CD4-positive, alpha-beta T cell treated with Interleukin-6 at 100 ng/mL for 8 hours (primary cell): Measurements from ENCODE around the gene PPP1R14D.

Experiments
- DNase-seq: peaks from one replicate; pipeline ENCODE4 v3.0.0-alpha.2; 2020; ENCODE audit warnings: mixed read lengths, low spot score

PPP1R14D gene

GRCh38 chr15:40819048-40819447 lies 9.5 kb downstream of the PPP1R14D start:
- DNase-seq = no peak

DNA sequence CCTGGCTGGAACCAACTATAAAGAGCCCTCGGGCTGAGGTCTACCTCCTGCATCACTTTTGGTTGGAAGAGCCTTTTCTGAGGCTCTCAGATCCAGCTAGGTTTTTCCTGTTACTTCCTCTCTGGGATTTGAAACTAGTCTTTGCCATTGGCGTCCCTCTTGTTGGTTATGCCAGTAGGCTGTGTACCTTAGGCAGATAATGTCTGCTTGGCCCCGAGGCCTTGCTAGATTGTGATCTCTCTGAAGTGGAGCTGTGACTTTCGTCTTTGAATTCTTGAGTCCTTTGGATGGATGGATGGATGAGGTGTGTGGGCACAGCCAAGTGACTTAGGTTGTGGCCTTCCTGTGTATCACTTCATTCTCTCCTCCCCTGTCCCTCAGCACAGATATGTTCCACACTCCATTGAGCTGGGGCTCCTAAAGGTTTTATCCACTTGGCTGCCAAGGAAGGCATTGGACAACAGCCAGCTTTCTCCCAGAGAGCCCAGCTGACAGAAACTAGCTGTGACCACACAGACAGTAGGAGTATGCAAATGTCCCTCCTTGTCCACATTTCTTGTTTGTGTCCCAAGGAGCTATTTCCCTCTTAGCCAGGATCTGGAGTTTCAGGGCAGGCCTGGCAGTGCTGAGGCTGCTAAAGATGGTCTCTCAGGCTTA lies 13.3 kb downstream of the PPP1R14D start:
- no peak for DNase-seq

DNA sequence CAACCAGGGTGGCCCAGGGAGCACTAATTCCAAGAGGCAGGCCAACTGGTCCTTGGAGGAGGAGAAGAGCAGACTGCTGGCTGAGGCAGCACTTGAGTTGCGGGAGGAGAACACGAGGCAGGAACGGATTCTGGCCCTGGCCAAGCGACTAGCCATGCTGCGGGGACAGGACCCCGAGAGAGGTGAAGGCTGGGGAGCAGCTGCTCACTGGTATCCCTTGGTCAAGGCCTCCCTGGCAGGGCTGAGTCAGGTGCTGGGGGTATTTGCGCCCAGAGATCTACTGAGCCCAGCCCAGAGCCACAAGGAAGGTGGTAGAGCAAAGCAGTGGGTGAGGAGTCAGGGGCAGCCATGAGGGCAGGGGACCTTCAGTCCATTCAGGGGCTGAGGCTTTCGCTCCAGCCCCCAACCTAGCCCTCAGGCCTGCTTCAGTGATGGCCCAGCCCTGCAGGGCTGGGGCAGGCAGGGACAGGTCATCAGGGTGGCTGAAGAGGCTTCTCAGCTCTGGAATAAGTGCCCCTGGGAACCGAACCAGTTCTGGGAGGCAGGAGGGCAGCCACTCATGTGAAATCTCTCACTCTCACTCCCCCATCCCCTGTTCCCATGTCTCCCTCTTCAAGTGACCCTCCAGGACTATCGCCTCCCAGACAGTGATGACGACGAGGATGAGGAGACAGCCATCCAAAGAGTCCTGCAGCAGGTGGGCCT lies 15.6 kb downstream of the PPP1R14D start:
- no peak for DNase-seq

DNA sequence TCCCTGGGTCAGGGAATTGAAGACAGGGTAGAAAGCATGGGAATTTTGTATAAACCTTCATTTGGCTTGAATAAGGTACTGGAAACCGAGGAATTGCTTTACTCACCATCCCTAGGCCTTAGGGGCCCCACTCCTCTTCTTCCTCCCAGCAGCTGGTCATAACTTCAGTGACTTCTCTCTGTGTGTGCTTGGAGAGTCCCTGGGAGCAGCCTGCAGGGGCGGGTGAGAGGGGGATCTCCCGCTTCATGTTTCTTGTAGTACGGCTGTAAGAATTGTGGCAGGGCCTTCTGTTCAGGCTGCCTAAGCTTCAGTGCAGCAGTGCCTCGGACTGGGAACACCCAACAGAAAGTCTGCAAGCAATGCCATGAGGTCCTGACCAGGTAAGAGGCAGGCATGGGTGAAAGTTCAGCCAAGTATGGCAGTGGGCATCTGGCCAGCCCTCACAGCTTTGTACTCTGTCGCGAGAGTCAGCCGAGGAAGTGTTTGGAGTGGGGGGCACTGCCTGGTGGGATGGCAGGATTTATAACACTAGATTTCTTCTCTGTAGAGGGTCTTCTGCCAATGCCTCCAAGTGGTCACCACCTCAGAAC lies 19.6 kb downstream of the PPP1R14D start:
- DNase-seq = no peak

DNA sequence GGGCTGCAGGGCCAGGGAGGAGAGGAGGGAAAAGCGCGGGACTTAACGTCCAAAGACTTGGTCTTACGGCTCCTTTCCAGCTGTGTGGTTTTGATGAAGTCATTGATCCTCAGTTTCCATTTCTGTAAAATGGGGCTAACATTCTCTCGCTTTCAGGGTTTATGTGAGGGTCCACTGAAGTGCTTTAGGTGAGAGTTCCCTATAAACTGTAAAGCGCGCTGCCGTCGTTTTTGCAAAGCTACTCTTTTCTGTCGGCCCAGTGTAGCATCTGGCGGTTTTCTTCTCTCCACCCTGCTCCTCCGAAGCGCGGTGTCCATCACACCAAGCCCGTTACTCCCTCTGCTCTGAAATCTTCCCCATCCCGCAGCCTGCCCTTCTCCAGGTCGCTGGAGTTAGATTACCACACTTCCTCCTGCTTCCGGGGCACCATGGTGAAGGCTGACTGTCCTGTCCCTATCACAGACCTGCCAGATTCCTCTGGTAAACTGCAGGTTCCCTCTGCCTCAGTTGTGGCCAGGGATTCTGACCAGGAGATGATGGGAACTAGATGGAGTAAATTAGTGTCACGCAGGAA lies 20.5 kb downstream of the PPP1R14D start:
- DNase-seq = no peak

- peak; percentile 94 for DNase-seq
These were observed 21.2 kb downstream of the PPP1R14D start, which contains the start of the genes DNAJC17 and ZFYVE19 for GRCh38 chr15:40807028-40807887. TSS of gene DNAJC17 (minus strand) at chr15:40807473. CDS start at chr15:40807446, 27 bp downstream. TSS of gene ZFYVE19 (plus strand) at chr15:40807089. CDS start at chr15:40807590, 501 bp downstream.

- DNase-seq = no peak
These were observed 21.9 kb downstream of the PPP1R14D start for GRCh38 chr15:40806672-40807027.

DNA sequence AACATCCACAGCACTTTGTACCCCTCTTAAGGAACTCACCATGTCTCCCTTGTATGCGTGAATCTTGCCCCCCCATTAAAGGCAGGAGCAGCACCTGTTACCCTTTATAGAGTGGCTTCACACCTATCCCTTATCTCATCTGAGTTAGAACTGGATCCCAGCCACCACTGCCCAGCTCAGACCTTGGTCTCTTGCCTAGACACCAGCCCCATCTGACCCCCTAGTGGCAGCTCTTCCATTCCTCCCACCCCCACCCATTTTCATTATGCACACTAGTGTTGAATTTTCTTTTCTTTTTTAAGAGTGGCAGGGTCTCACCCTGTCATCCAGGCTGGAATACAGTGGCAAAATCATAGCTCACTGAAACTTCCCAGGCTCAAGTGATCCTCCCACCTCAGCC lies 24.8 kb downstream of the PPP1R14D start:
- DNase-seq = no peak

DNA sequence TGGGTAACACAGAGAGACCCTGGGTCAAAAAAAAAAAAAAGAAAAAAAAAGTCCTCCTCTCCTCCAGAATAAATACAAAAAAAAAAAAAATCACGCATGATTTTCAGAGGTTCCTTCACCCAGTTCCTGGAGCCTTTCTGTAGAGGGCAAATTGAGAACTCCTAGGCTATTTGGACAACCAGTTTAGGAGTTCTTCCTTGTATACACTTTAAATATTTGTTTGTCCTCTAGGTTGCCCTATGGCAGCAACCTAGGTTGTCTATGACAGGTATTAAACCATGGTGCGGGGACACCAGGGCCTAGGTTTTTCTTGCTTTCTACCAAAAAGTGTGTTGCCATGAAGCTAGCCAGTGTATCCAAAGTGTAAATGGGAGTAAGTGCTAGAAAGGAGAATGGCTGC lies 25.4 kb downstream of the PPP1R14D start:
- DNase-seq = no peak

GRCh38 chr15:40799523-40799922 lies 29.0 kb downstream of the PPP1R14D start:
- DNase-seq = no peak

DNA sequence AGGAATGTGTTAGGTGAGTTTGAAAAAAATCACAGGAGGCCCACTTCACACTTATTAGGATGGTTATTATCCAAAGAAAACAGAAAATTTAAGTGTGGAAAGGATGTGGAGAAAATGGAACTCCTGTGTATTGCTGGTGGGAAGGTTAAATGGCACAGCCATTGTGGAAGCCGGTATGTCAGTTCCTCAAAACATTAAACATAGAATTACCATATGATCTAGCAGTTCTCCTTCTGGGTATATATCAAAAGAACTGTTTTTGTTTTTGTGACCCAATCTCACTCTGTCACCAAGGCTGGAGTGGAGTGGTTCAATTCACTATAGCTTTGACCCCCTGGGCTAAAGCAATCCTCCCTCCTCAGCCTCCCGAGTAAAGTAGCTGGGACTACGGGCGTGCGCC lies 32.0 kb downstream of the PPP1R14D start:
- DNase-seq = no peak

DNA sequence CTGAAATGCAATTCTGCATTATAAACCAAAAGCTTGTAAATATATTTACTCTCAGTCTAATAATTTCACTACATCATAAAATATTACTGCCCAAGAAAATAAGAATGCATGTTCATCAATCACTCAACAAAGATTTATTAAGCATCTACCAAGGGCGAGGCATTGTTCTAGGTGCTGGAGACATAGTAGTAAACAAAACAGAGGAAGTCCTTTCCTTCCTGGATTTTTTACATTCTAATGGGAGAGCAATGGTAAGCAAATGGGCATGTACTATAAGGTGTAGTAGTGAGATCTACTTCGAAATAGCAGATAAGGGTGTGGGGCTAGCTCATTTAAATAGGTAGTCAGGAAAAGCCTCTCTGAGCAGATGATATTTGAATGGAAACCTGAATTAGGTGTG lies 32.5 kb downstream of the PPP1R14D start:
- no peak for DNase-seq

DNA sequence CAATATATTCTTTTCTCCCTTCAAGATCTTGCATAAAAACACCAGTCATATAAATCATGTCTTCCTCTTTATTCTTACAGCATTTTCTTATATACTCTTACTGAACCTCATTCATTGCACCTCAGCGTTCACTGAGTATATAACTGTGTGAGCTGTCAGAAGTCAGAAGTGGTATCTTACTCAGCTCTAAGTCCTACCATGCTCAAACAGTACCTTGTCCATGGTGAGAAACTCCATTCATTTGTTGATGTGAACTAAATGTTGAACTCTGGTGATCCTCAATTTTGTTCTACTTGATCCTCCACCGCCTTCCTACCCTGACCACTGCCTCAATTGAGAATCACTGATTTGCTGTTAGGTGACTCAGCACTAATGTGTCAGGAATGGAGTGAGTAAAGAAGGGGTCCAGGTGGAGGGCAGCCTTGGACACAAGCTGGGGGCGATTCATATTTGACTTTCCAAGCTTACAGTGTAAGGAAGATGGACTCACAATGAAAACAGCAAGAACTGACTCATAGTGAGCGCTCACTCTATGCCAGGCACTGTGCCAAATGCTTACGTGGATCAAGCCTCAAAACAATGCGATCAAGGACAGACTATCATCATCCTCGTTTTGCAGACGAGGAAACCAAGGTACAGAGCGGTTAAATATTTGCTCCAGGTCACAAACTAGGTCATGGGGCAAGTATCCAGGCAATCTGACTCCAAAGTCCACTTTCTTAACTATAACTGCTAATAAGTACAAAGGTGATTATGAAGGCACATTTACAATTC lies 35.1 kb downstream of the PPP1R14D start:
- DNase-seq = no peak

- no peak for DNase-seq
These were observed 36.1 kb downstream of the PPP1R14D start for GRCh38 chr15:40792394-40792793.

DNA sequence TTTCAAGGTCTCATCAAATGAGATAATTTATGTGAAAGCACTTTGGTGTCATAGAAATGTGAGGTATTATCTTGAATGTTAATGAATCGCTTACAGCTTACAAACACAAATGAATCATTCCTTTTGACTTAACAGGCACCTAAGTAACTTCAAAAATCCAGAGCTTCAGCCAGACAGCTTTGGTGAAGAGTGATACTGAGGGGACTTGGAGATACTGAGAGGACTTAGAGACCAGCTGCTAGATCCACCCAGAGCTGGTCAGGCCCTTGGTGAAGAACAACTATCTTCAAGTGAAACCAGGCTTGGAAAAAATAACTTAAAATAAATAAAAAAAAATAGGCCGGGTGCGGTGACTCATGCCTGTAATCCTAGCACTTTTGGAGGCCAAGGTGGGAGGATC lies 37.8 kb downstream of the PPP1R14D start:
- no peak for DNase-seq

- DNase-seq = no peak
These were observed 38.5 kb downstream of the PPP1R14D start for GRCh38 chr15:40789999-40790398.

- DNase-seq = no peak
These were observed 39.4 kb downstream of the PPP1R14D start for GRCh38 chr15:40789119-40789518.

DNA sequence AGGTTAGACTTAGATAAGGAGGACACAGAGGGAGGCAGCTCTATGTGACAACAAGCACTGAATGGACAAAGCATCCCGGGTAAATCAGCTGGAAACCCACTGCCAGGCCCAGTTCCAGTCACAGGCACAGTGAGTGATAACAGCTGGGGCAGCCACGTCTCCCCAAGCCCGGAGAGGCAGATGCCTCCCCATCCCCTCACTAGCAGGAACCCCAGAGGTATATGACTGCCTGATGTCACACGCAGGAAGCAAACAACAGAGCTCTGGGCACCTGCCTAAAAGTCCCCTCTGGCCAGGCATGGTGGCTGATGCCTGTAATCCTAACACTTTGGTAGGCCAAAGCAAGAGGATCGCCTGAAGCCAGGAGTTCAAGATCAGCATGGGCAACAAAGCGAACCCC lies 40.5 kb downstream of the PPP1R14D start:
- DNase-seq = no peak

DNA sequence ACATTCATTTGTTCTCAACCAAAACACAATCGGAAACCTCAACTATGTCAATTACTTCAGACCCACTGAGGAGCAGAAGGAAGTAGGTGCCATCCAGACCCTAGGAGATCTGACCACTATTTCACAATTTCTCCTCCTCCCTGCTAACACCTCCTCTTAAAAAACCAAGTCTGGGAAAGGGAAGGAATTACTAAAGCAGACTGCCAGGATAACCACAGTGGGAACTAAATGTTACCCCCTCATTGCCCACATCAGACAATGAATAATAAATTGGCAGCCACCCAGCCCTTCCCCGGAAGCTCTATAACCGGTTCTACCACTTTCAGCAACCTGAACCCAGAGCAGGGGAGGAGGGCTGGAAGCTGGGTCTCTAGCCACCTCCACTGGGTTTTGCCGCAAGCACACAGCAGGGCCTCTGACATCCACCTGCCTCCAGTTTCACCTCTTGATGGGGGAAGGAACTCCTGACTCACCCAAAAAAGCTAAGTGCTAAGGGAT lies 41.1 kb downstream of the PPP1R14D start:
- DNase-seq = peak; percentile 54

DNA sequence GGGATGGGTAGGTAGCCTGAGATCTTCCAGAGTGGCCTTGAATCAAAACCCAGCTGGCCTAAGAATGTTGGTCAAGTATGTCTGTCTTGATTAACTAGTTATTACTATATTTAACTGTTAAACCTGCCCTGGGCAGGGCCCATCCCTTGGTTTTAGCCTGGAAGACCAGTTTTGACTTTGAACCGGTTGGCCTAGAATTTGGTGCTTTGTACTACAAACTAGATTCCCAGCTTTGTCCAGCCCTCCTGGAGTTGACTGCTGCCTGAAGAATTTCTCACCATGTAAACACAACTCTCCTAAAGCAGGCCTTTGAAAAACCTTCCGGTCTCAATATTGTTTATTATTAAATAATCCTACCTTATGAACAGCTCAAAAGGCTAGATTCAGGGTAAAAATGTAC lies 42.7 kb downstream of the PPP1R14D start:
- no peak for DNase-seq

DNA sequence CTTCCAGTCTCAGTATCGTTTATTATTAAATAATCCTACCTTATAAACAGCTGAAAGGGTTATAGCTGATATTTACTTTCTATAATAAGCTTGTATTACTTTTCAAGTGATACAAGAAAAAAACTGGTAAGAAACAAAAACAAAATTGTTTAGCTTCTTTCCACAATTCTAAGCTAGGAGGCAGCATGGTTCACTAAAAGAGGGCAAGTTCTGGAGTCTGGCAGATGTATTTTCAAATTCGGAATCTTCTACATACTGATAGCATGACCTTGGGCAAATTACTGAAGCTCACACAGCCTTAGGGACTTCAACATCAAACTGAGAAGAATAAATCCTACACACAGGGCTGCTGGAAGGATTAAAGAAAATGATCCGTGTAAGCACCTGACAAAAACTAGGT lies 43.3 kb downstream of the PPP1R14D start:
- no peak for DNase-seq
